Left ventricle myocardium inferior (tissue), 1 donor: Measurements from ENCODE around the gene CSTPP1. TPM values are rescaled to one million over a fixed set of nuclear protein-coding genes. Genes with fewer than 3 reads are reported as not detected.

Source experiments
- DNase-seq: peaks from one replicate; pipeline ENCODE4 v3.0.0-alpha.2; 2020
- H3K27ac ChIP-seq: fragments of 200-600 bp; replicated peaks from 2 replicates; pipeline ENCODE4 v1.8.0; 2021
- H3K27me3 ChIP-seq: fragments of 200-600 bp; 2 replicates; pipeline ENCODE4 v1.8.0; 2021; ENCODE audit warnings: low read depth
- H3K36me3 ChIP-seq: fragments of 200-600 bp; 2 replicates; pipeline ENCODE4 v1.8.0; 2021
- H3K4me1 ChIP-seq: fragments of 200-600 bp; 2 replicates; pipeline ENCODE4 v1.8.0; 2021
- H3K4me3 ChIP-seq: fragments of 200-600 bp; 2 replicates; pipeline ENCODE4 v1.8.0; 2021; ENCODE audit warnings: mild to moderate bottlenecking, moderate library complexity
- H3K9me3 ChIP-seq: fragments of 200-600 bp; replicated peaks from 2 replicates; pipeline ENCODE4 v1.8.0; 2021
- intact Hi-C: fragments of 100-400 bp; cut with micrococcal nuclease; formaldehyde crosslinking; loops from one replicate; pipeline ENCODE4 v1.11.0; 2022
- total RNA-seq: library from RNA; stranded (reverse); fragmentation: NEBNext Ultra II Directional; extraction: Animal tissue kit (Norgen Biotek cat#: 25700); gene quantifications from one replicate; pipeline ENCODE4 v1.2.1, GENCODE V29; 2021
- TF ChIP-seq, protein P1 (sequence below): fragments of 200-600 bp; IDR thresholded peaks from 2 replicates; pipeline ENCODE4 v1.8.0; 2021; ENCODE audit warnings: antibody characterized with exemption, mild to moderate bottlenecking, borderline replicate concordance
- donor health status: DM: no; HTN: yes; CAD: no; lungs with severe emphysema.

CSTPP1 gene
- total RNA-seq, 1 donor from 2014 or later: 12.9 TPM

DNA sequence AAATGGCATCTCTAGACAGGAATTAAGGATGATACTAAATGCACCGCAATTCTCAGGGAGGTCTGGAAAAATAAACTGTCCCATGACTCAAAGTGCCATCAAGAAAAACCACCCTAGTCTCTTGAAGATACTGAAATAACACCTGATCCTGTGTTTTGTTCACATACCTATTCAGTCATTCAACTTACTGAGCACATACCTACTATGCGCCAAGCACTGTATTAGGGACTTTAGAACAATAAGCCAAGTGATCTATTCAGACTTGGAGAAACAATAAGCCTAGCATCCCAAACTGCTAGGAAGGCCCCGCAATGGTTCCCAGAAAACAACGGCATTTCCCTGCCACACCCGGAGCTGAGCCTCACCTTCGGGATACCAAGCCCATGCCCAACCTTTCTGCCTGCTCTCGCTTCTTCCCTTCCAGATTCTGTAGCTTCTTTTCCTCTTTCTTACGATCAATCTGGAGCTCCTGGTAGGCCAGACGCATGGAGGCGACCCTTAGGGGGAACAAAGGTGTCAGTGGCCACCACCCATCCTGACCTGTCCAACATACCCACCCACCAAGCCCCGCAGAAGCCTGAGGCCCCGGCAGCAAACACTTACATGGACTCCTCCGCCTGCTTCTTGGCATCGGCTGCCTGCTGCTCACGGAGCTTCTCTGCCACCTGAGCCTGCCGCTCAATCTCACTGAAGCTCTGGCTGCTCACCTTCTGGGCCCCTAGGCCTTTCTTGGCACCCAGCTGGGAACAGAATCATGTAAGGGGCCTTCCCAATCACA lies 234.7 kb downstream of the CSTPP1 start:
- intact Hi-C loops: no loop called here
- Histone ChIP-seq H3K27ac (no peak overlapping the region), H3K36me3 (peaks cover 93% of the 10 kb centered on the region), H3K27me3 (no peaks in the 10 kb centered on the region), H3K9me3 (no peaks in the 10 kb centered on the region), H3K4me1 (peaks cover 49% of the 10 kb centered on the region), H3K4me3 (no peak overlapping the region)
- TF ChIP-seq, protein P1, sequence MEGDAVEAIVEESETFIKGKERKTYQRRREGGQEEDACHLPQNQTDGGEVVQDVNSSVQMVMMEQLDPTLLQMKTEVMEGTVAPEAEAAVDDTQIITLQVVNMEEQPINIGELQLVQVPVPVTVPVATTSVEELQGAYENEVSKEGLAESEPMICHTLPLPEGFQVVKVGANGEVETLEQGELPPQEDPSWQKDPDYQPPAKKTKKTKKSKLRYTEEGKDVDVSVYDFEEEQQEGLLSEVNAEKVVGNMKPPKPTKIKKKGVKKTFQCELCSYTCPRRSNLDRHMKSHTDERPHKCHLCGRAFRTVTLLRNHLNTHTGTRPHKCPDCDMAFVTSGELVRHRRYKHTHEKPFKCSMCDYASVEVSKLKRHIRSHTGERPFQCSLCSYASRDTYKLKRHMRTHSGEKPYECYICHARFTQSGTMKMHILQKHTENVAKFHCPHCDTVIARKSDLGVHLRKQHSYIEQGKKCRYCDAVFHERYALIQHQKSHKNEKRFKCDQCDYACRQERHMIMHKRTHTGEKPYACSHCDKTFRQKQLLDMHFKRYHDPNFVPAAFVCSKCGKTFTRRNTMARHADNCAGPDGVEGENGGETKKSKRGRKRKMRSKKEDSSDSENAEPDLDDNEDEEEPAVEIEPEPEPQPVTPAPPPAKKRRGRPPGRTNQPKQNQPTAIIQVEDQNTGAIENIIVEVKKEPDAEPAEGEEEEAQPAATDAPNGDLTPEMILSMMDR: no peak
- no peak for DNase-seq

DNA sequence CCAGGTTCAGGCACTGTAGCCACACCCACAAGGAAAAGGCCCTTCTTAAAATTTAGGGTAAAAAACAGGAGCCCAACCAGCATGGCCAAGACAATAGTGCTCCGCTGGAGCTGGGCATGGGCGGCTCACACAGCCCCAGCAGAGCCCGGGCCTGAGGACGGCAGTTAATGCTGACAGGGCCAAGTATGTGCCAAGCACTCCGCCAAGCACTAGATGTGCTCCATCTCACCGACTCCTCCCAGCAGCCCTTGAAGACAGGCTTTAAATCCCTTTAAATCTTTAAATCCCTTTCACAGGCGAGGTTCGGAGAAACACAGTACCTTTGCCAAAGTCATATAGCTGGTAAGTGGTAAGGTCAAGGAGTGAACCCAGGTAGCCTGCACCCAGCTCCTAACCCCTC lies 235.3 kb downstream of the CSTPP1 start:
- Histone ChIP-seq H3K4me1 (peaks cover 53% of the 10 kb centered on the region), H3K27me3 (no peaks in the 10 kb centered on the region), H3K9me3 (no peaks in the 10 kb centered on the region), H3K36me3 (peaks cover 87% of the 10 kb centered on the region), H3K27ac (peak overlapping the region; percentile 28), H3K4me3 (no peak overlapping the region)
- DNase-seq: no peak
- intact Hi-C loops: no loop called here
- TF ChIP-seq, protein P1: no peak

DNA sequence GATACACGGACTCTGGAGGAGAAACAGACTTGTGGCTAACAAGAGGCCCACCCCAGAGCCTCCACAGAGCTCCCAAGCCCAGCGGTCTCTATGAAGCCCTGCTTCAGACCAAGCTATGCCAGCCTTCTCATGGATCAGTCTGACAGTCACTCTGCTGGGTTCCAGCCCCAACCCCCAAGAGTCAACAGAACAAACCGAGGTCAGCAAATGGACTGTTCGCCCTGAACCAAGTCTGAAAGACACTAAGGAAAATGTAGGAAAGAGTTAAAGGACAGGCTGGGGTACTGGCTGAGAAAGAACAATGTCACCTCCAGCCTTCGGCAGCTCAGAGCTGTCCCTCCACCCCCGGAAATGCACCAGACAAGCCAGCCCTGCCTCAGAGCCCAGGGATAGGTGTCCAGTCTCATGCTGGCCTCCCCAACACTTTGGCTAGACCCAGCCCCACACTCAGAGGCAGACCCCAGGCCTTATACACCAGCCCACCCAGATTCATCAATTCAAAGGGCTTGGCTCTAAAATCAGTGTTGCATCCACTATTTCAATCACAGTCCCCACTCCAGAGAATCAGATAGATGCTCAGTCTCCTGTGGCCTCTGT lies 236.3 kb downstream of the CSTPP1 start:
- H3K27ac ChIP-seq: no peak overlapping the region
- TF ChIP-seq, protein P1: no peak
- peaks cover 62% of the 10 kb centered on the region for H3K4me1 ChIP-seq
- H3K27me3 ChIP-seq: no peaks in the 10 kb centered on the region
- intact Hi-C loops: no loop called here
- no peak overlapping the region for H3K4me3 ChIP-seq
- no peaks in the 10 kb centered on the region for H3K9me3 ChIP-seq
- H3K36me3 ChIP-seq: peaks cover 77% of the 10 kb centered on the region
- no peak for DNase-seq

DNA sequence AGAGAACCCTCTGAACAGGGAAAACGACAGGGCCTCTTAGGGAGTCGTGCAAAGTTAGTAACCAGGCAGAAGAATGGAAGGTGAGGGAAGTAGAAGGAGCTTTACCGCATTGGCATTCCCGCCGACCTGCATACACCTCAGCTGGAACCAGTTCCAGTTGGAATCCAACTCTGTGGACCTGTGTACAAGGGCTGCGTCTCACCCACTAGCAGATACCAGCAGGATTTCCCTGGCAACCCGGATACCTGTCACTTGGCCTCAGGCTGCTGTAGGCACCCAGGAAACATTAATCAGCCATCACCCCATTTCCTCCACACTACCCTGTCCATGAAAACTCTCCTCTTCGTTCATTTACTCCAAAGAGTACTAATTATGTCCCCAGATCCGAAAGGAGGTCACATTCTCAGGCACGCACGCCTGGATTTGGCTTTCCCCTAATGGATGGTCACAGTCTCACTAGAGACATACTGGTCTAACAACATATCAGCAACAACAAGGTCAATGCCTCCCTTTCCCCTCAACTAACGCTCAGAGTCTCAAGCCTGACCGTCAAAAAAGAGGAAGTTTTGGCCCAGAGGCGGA lies 239.3 kb downstream of the CSTPP1 start:
- Histone ChIP-seq H3K36me3 (peaks cover 73% of the 10 kb centered on the region), H3K4me1 (peaks cover 92% of the 10 kb centered on the region), H3K9me3 (no peaks in the 10 kb centered on the region), H3K27ac (peak overlapping the region; percentile 98), H3K4me3 (peak overlapping the region; percentile 95), H3K27me3 (no peaks in the 10 kb centered on the region)
- intact Hi-C loops: no loop called here
- TF ChIP-seq, protein P1: no peak
- DNase-seq: no peak

DNA sequence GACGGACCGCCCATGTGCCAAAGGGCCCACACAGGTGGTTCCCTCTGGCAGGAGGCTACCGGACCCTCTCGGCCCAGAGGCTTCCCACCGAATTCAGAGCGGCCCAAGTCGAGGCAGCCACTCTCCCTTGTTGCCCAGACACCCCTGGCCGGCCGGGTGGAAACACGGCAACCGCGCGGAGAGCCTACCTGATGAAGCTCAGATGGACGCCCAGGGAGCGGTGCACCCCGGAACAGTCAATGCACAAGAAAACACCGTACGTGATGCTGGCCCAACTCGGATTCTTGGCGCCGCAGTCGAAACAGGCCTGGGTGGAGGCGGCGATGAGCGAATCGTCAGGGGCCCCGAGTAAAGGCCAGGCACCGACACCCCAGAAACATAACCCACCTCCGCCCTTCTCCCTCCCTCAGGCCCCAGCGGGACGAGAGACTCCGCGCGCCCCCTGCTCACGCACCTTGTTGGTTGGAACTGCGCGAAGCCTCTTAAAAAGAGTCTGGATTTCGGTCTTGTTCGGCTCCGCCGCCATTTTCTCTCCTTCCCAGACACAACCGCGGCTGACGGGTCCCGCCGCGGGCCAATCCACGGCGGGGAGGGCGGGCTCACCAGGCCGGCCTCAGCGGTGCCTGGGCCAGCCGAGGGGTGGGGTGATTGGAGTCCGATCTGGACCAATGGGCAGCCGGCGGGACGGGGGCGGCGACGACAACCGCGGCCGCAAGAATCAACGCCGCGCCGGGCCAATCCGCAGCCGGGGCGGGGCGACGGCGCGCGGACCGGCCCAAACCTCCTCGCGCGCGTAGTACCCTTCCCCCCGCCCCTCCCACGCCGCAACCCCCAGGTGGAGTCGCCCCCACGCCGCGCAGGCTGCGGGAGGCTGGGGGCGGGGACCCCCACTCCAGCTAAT lies 240.0 kb downstream of the CSTPP1 start, which contains the start of gene ARFGAP2:
TSS of gene ARFGAP2 (minus strand) at position 552 of the 901 bp plus-strand sequence. CDS start at position 526, 26 bp downstream.
- Histone ChIP-seq H3K9me3 (no peaks in the 10 kb centered on the region), H3K4me3 (peak within 1 kb of the TSS; percentile 95), H3K36me3 (peaks cover 71% of the 10 kb centered on the region), H3K4me1 (peaks cover 94% of the 10 kb centered on the region), H3K27me3 (no peaks in the 10 kb centered on the region), H3K27ac (peak within 1 kb of the TSS; percentile 98)
- peak; percentile 98 for DNase-seq
- intact Hi-C loops: no loop called here
- TF ChIP-seq, protein P1: no peak
